Dendritic cell treated with granulocyte-macrophage colony-stimulating factor and Interleukin-4, amounts not matched to agents 40 ng/mL and 50 ng/mL, for 4 days (primary cell): ENCODE measurements around the gene ARID3C.

Experiments used
- H3K27ac Mint-ChIP-seq: one replicate; pipeline ENCODE4 v1.8.0; 2022; ENCODE audit warnings: mild to moderate bottlenecking, mixed read lengths
- H3K27me3 Mint-ChIP-seq: one replicate; pipeline ENCODE4 v1.8.0; 2022; ENCODE audit warnings: mild to moderate bottlenecking, mixed read lengths
- H3K36me3 Mint-ChIP-seq: one replicate; pipeline ENCODE4 v1.8.0; 2022; ENCODE audit warnings: low read depth, mixed read lengths
- H3K4me1 Mint-ChIP-seq: one replicate; pipeline ENCODE4 v1.8.0; 2022; ENCODE audit warnings: low read depth, mixed read lengths
- H3K4me3 Mint-ChIP-seq: one replicate; pipeline ENCODE4 v1.8.0; 2022; ENCODE audit warnings: mild to moderate bottlenecking, moderate library complexity, mixed read lengths
- H3K9me3 Mint-ChIP-seq: one replicate; pipeline ENCODE4 v1.8.0; 2022; ENCODE audit warnings: mixed read lengths
- intact Hi-C: fragments of 100-400 bp; cut with micrococcal nuclease; formaldehyde crosslinking; loops from one replicate; pipeline ENCODE4 v1.15.0; 2022

The ARID3C gene

DNA sequence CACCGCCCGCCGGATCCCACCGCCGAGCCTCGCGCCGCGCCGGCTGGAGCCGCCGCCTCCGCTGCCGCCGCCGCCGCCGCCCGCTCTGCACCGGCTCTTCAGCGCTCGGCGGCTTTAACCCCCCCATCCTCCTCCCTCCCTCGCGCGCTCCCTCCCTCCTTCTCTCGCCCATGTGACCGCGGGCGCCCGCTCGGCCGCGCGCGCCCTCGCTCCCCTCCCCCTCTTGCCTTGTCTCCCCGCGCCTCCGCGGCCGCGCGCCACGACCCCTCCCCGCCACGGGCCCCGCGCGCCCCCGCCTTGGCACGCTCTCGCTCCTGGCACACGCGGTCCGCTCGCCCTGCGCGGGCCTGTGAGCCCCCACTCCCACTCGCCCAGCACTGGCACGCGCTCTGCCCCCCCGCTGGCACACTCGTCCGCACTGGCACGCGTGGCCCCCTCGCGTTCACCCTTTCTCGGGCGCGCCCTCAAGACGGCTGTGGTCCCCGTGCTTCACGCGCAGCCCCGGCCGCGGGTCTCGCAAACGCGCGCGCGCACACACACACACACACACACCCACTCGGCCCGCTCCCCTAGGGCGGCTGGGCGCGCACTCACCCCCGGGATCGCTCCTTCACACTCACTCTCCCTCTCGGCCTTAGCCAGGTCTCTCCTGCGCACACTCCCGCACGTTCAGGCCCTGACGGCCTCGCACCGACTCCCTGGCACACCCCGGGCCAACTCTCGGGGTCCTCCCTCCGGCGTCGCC is 39.1 kb downstream of the ARID3C start, which contains the start of gene CNTFR:
Gene CNTFR (minus strand): TSS at position 89 of the 745 bp plus-strand sequence. CDS start 20,743 bp downstream, outside the sequence.
- no peaks in the 10 kb centered on the region for H3K36me3 Mint-ChIP-seq
- peak within 1 kb of the TSS; percentile 75 for H3K4me3 Mint-ChIP-seq
- intact Hi-C loops: loop anchor here (2.0 to 5.0 kb wide), 2 partner anchors 41 to 153 kb away; no protein-coding TSS in a partner anchor
- peaks cover 48% of the 10 kb centered on the region for H3K4me1 Mint-ChIP-seq
- no peak within 1 kb of the TSS for H3K27ac Mint-ChIP-seq
- no peaks in the 10 kb centered on the region for H3K9me3 Mint-ChIP-seq
- peaks cover 90% of the 10 kb centered on the region for H3K27me3 Mint-ChIP-seq

DNA sequence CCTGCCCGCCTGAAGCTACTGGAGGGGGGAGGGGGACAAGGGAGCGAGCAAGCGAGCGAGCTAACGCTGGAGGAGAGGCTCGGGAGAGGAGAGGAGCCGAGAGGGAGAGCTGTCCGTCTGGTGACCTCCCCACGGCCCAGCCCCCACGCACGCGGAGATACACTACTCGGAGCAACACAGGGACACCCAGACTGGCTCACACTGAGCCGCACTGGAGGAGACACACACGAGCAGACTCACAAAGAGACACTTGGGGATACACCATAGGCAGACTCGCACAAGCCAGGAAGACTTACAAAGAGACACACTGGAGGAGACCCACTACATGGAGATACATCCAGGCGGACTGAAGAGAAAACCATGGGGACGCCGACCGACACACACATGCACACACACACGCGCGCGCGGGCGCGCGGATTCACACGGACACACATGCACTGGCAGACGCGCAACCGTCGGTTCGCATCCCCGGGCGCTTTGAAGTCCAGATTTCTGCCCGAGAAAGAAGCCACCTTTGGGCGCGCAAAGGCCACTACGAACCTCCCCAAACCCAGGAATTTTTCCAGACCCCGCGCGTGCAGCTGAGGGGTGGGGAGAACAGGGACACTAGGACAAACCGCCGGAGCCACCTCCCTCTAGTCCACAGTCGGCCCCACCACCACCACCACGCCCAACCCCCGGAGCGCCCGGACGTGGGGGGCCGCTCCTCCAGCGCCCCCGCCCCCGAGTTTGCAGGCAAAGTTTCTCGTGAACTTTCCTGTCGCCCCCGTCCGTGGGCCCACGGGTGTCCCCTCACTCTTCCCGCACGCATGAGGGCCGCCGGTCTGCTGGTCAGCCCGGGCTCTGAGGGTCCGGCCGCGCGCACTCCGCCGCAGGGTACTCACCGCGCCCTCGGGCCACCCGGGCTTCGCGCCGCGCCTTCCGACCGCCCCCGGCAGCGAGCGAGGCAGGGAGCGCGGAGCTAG is 39.9 kb downstream of the ARID3C start:
- H3K27ac Mint-ChIP-seq: no peak overlapping the region
- H3K4me1 Mint-ChIP-seq: peaks cover 48% of the 10 kb centered on the region
- no peaks in the 10 kb centered on the region for H3K36me3 Mint-ChIP-seq
- peak overlapping the region; percentile 1 for H3K4me3 Mint-ChIP-seq
- no peaks in the 10 kb centered on the region for H3K9me3 Mint-ChIP-seq
- peaks cover 93% of the 10 kb centered on the region for H3K27me3 Mint-ChIP-seq
- intact Hi-C loops: no loop called here

DNA sequence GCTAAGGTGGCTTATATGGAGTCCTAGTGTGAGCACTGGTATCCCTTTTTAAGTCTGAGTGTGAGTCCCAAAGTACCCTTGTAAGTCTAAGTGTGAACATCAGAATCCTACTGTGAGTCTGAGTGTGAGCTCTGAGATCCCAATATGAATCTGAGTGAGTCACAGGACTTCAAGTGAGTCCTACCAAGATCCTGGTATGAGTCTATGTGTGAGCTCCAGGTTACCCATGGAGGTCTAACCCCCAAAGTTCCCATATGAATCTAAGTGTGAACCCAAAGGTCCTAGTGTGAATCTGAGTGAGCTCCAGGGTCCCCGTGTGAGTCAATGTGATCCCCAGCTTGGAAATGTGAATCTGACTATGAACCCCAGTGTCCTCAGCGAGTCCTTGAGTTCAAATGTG is 41.6 kb downstream of the ARID3C start:
- H3K27me3 Mint-ChIP-seq: peaks cover 92% of the 10 kb centered on the region
- no peak overlapping the region for H3K4me3 Mint-ChIP-seq
- no peak overlapping the region for H3K27ac Mint-ChIP-seq
- intact Hi-C loops: no loop called here
- H3K4me1 Mint-ChIP-seq: peaks cover 33% of the 10 kb centered on the region
- no peaks in the 10 kb centered on the region for H3K9me3 Mint-ChIP-seq
- H3K36me3 Mint-ChIP-seq: no peaks in the 10 kb centered on the region

DNA sequence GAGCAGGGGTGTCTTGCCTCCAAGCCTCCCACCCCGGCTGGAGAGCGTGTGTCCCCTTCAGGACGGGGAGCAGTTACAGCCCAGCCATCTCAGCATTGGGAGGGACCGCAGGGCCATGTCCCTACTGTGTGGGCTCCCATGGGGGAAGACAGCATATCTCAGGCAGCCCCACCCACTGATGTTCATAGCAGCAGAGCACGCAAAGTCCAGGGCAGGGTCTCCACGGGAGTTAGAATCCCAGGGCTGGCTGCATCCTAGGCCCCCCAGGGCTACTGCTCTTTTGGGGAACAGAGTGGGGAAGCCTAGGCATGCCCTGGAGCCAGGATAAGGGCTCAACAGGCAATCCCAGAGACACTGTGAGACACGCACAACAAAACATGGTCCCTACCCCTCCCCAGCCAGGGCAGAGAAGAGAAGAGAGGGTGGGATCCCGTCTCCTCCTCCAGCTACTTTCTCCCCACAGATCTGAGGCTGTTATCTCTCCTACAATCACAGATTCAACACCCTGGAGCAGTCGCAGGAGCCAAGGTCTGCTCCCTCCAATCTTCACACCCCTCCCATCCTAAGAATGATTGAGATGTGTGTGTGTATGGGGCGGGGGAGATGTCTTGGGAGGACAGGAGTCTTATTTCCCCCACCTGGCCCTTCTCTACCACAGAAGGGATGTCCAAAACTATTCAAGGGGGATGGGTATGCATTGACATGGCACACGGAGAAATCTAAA is 42.8 kb downstream of the ARID3C start:
- peaks cover 21% of the 10 kb centered on the region for H3K4me1 Mint-ChIP-seq
- H3K36me3 Mint-ChIP-seq: no peaks in the 10 kb centered on the region
- no peak overlapping the region for H3K27ac Mint-ChIP-seq
- H3K9me3 Mint-ChIP-seq: no peaks in the 10 kb centered on the region
- no peak overlapping the region for H3K4me3 Mint-ChIP-seq
- intact Hi-C loops: no loop called here
- H3K27me3 Mint-ChIP-seq: peaks cover 88% of the 10 kb centered on the region

GRCh38 chr9:34584970-34585369 is 43.9 kb downstream of the ARID3C start:
- Mint-ChIP-seq H3K27ac (no peak overlapping the region), H3K27me3 (peaks cover 88% of the 10 kb centered on the region), H3K4me1 (peaks cover 10% of the 10 kb centered on the region), H3K36me3 (no peaks in the 10 kb centered on the region), H3K4me3 (no peak overlapping the region), H3K9me3 (no peaks in the 10 kb centered on the region)
- intact Hi-C loops: no loop called here

DNA sequence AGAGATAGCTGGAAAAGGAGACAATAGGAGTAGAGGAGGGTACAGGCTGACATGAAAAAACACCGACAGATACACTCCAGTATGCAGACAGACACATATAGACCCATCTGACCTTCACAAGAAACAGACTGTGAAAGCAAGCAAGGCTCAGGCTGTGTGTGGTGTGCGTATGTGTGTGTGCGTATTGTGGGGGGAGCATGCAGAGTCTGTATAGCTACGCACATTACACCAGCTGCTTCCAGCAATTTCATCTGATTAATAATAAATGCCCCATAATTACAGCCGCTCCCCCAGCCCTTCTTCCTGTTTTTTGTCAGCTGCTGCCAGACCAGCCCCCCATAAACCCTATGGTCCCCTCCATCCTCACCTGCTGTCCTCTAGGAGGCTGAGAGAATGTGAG is 46.1 kb downstream of the ARID3C start:
- H3K4me3 Mint-ChIP-seq: no peak overlapping the region
- no peaks in the 10 kb centered on the region for H3K9me3 Mint-ChIP-seq
- no peak overlapping the region for H3K27ac Mint-ChIP-seq
- intact Hi-C loops: no loop called here
- H3K4me1 Mint-ChIP-seq: peaks cover under 1% of the 10 kb centered on the region
- H3K36me3 Mint-ChIP-seq: no peaks in the 10 kb centered on the region
- peaks cover 89% of the 10 kb centered on the region for H3K27me3 Mint-ChIP-seq

DNA sequence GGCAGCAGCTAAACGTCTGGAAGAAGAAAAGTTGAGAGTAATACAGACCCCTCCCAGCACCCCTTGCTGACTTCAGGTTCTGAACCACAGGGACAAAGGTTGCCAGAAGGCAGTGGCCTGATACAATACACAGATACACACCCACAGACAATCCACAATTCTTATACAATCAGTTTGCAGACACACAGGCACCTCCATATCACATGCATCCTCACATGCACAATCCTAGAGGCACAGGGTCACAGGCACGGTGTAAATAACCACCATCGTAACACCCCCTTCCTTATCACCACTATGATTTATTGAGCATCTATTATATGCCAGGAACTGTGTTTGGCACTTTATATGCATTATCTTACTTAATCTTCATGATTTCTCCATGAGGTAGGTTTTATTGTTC is 47.5 kb downstream of the ARID3C start:
- Mint-ChIP-seq H3K4me3 (no peak overlapping the region), H3K4me1 (peaks cover 6% of the 10 kb centered on the region), H3K9me3 (no peaks in the 10 kb centered on the region), H3K27me3 (peaks cover 88% of the 10 kb centered on the region), H3K27ac (no peak overlapping the region), H3K36me3 (no peaks in the 10 kb centered on the region)
- intact Hi-C loops: no loop called here

DNA sequence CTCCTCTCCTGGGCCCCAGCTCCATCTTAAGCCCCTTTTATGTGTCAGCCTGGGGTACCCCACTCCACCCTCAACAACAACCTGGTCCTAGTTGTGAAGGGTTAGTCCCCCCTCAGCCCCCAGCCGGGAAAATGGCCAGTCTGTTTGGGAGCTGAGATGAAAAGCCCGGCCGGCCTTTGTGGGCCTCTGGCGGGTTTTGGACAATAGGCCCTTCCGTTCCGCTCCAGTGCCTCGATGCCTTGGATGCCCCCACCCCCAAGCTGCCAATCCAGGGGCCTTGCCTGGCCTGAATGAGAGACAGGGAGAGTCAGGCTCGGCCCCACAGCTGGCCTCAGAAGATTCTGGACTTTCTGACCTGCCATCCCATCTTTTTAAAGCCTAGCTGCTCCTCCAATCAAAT is 48.5 kb downstream of the ARID3C start:
- H3K27ac Mint-ChIP-seq: no peak overlapping the region
- intact Hi-C loops: no loop called here
- peaks cover 86% of the 10 kb centered on the region for H3K27me3 Mint-ChIP-seq
- no peaks in the 10 kb centered on the region for H3K9me3 Mint-ChIP-seq
- H3K4me3 Mint-ChIP-seq: no peak overlapping the region
- H3K4me1 Mint-ChIP-seq: peaks cover 6% of the 10 kb centered on the region
- H3K36me3 Mint-ChIP-seq: no peaks in the 10 kb centered on the region

DNA sequence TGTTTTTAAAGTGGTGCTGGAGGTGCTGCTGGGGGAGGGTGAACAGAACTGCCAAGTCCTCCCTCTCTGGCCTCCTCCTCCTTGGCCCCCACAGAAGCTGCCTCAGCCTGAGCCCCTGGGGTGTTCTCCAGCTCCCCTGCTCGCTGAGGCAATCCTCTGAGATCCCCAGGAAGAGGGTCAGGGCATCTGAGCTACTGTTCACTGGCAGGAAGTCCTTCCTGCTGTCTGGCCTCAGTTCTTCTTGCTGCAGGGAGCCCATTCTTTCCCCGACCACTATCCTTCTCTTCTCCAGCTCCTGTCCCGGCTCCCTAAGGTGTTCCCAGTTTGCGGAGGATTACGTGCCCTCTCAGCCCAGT is 49.1 kb downstream of the ARID3C start:
- intact Hi-C loops: no loop called here
- Mint-ChIP-seq H3K4me1 (peaks cover 6% of the 10 kb centered on the region), H3K27ac (no peak overlapping the region), H3K27me3 (peaks cover 84% of the 10 kb centered on the region), H3K36me3 (no peaks in the 10 kb centered on the region), H3K9me3 (no peaks in the 10 kb centered on the region), H3K4me3 (no peak overlapping the region)

DNA sequence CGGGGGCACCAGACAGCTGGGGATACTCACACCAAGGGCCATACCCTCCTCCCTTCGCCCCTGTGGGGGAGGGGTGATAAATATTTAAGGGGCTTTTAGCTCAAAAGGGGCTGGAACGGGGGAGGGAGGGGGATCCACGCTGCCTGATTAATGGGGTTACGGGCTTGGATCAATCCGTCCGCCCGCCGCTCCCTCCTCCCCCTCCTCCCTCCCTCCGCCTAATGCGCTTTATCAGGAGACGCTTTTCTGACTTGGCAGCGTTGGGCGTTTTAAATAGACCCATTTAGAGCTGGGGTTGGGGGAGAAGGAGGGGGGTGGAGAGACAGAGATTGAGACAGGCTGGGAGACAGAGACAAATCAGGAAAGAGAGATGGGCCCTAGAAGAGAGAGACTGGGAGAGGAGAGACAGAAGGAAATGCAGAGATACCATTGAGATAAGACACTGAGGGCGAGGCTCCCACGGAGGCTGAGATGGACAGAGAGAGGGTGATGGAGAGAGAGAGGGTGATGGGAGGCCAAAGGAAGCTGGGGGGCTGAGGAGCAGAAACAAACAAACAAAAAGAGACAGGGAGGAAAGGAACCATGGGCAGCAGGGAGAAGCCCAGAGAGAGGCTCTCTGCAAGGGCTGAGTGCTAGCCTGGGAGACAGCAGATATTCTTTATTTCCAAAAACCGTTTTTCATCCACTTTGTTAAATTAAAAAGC is 49.6 kb downstream of the ARID3C start:
- Mint-ChIP-seq H3K4me3 (no peak overlapping the region), H3K4me1 (peaks cover 6% of the 10 kb centered on the region), H3K36me3 (no peaks in the 10 kb centered on the region), H3K9me3 (no peaks in the 10 kb centered on the region), H3K27ac (no peak overlapping the region), H3K27me3 (peaks cover 84% of the 10 kb centered on the region)
- intact Hi-C loops: no loop called here

- no peak overlapping the region for H3K27ac Mint-ChIP-seq
- no peak overlapping the region for H3K4me3 Mint-ChIP-seq
- H3K9me3 Mint-ChIP-seq: no peaks in the 10 kb centered on the region
- intact Hi-C loops: no loop called here
- no peaks in the 10 kb centered on the region for H3K36me3 Mint-ChIP-seq
- H3K4me1 Mint-ChIP-seq: peaks cover 6% of the 10 kb centered on the region
- H3K27me3 Mint-ChIP-seq: peaks cover 83% of the 10 kb centered on the region
Observed at GRCh38 chr9:34578241-34579103, 50.4 kb downstream of the ARID3C start.

DNA sequence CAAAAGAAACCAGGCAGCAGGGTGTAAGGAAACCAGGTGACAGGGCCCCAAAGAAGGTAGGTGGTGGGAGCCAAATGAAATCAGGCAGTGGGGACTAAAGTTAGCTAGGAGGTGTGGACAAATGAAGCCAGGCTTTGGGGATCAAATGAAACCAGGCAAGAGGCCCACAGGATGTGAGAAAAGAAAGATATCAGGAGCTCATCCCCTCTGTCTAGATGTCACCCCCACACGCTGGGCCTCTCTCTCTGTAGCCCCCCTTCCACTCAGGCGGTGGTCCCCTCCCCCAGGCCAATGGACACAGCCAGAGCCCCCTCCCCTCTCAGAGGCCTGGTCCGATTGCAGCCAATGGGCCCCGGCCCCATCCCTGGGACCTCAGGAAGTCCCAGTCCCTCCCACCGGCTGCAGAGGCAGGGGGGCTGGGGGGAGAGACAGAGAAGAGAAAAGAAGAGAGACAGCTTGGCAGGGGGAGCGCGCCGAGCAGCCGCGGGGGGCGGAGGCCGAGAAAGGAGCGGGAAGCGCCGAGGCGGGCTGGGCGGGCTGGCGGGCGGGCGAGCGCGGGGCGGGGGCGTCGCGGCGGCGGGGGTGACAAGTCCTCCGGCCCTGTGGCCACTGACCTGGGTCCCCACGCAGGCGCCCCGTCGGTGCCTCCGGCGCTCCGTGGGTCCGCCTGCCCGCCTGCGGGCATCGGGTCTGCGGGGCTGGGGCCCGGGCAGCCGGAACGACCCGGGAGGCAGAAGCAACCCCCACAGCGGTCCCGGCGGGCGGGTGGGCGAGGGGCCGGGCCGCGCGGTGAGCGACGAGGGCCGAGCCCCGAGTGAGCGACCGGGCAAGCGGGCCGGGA is 51.2 kb downstream of the ARID3C start:
- no peak overlapping the region for H3K27ac Mint-ChIP-seq
- intact Hi-C loops: no loop called here
- H3K4me3 Mint-ChIP-seq: peak overlapping the region; percentile 30
- peaks cover 6% of the 10 kb centered on the region for H3K4me1 Mint-ChIP-seq
- H3K36me3 Mint-ChIP-seq: no peaks in the 10 kb centered on the region
- peaks cover 76% of the 10 kb centered on the region for H3K27me3 Mint-ChIP-seq
- H3K9me3 Mint-ChIP-seq: no peaks in the 10 kb centered on the region
